Natural killer cell (primary cell): ENCODE measurements around the gene CADM1. TPM values are rescaled to one million over a fixed set of nuclear protein-coding genes. Genes with fewer than 3 reads are reported as not detected.

Source experiments
- ATAC-seq, 3 donors: fragments of 150-1000 bp in 2 of 3; fragments of 200-7000 bp in 1 of 3; cut with Tn5 transposase; 1 replicate in 1 of 3; 2 replicates in 2 of 3; pipeline ENCODE4 v1.10.0; 2021; ENCODE audit warnings: mild to moderate bottlenecking in 2 of 3, moderate library complexity in 2 of 3
- DNase-seq, 2 donors: peaks; one replicate each; pipeline versions ENCODE4 v3.0.0 to v3.0.0-alpha.2; 2013 to 2021; ENCODE audit warnings: mixed read lengths in 1 of 2
- H3K27ac ChIP-seq: one replicate; pipeline ENCODE4 v1.5.1; 2013; ENCODE audit warnings: mild to moderate bottlenecking, low read length
- H3K27me3 ChIP-seq: one replicate; pipeline ENCODE4 v1.6.1; 2013; ENCODE audit warnings: low read length; ENCODE audit not compliant: control insufficient read depth, insufficient read depth
- H3K36me3 ChIP-seq: one replicate; pipeline ENCODE4 v1.6.1; 2013; ENCODE audit warnings: low read length; ENCODE audit not compliant: control insufficient read depth, insufficient read depth
- H3K4me1 ChIP-seq: one replicate; pipeline ENCODE4 v1.6.1; 2013; ENCODE audit warnings: low read length; ENCODE audit not compliant: control insufficient read depth, insufficient read depth
- H3K4me3 ChIP-seq: one replicate; pipeline ENCODE4 v1.5.1; 2013; ENCODE audit warnings: low read length
- H3K9me3 ChIP-seq: one replicate; pipeline ENCODE4 v1.6.1; 2013; ENCODE audit warnings: low read length; ENCODE audit not compliant: control insufficient read depth, insufficient read depth
- H3K27ac Mint-ChIP-seq, 2 donors: one replicate each; pipeline ENCODE4 v1.8.0; 2022; ENCODE audit warnings: mild to moderate bottlenecking in 2 of 2, mixed read lengths in 2 of 2, moderate library complexity in 1 of 2
- H3K27me3 Mint-ChIP-seq, 2 donors: one replicate each; pipeline ENCODE4 v1.8.0; 2022; ENCODE audit warnings: low read depth in 2 of 2, mixed read lengths in 2 of 2
- H3K36me3 Mint-ChIP-seq: one replicate; pipeline ENCODE4 v1.8.0; 2022; ENCODE audit warnings: mixed read lengths
- H3K4me1 Mint-ChIP-seq, 2 donors: one replicate each; pipeline ENCODE4 v1.8.0; 2022; ENCODE audit warnings: mixed read lengths in 2 of 2
- H3K4me3 Mint-ChIP-seq: one replicate; pipeline ENCODE4 v1.8.0; 2022; ENCODE audit warnings: mild to moderate bottlenecking, moderate library complexity, mixed read lengths
- H3K9me3 Mint-ChIP-seq, 2 donors: one replicate each; pipeline ENCODE4 v1.8.0; 2022; ENCODE audit warnings: mixed read lengths in 2 of 2
- WGBS: methylation state at CpG from one replicate; pipeline ENCODE4 v1.1.7; 2013; ENCODE audit warnings: missing lambda C conversion rate; ENCODE audit not compliant: insufficient coverage; 5-methylcytosine and 5-hydroxymethylcytosine counted together
- intact Hi-C: fragments of 100-400 bp; cut with micrococcal nuclease; formaldehyde crosslinking; loops from one replicate; pipeline ENCODE4 v1.14.2; 2022
- total RNA-seq, 4 donors: library from RNA; stranded (reverse); fragments of 120-200 nt in 1 of 4; gene quantifications; one replicate each; pipeline versions ENCODE4 v1.2.3 to v1.2.4, GENCODE V29; 2013 to 2022
- TF ChIP-seq, protein P1 (sequence below): fragments of 200-600 bp; IDR thresholded peaks from one replicate; pipeline ENCODE4 v1.8.0; 2022; ENCODE audit warnings: antibody characterized with exemption

Gene CADM1
- total RNA-seq, 3 donors from 2014 or later (not counting 1 experiment from before 2014, with no cell fraction given), result 3.2 to 4.2 (median 3.9) TPM

DNA sequence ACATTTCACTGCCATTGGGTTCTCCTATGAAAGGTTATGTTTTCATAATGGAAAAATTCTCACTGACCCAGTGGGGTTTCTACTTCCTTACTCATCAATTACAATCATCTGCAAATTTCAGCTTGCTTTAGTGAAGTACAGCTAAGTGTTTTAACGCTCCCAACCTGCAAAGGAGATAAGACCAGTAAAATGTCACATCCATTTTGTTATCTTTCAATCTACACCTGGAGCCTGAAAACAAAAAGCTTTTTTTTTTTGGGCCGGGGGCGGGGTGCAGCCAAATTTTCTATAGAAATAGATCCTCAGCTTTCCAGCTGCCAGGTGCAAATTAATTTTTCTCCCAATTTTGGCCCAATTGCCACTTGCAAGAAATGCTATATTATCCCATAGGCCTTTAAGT lies 40.6 kb downstream of the CADM1 start:
- no peaks in the 10 kb centered on the region for H3K36me3 ChIP-seq
- ATAC-seq (no peak), DNase-seq (no peak)
- no peak overlapping the region for H3K4me3 Mint-ChIP-seq
- peaks cover 0 to 4% of the 10 kb centered on the region in 2 donors for H3K9me3 Mint-ChIP-seq
- no peak overlapping the region for H3K27ac ChIP-seq
- peaks cover 0 to 2% of the 10 kb centered on the region in 2 donors for H3K27me3 Mint-ChIP-seq
- no peaks in the 10 kb centered on the region for H3K36me3 Mint-ChIP-seq
- H3K4me1 Mint-ChIP-seq, result no peaks in the 10 kb centered on the region
- TF ChIP-seq, protein P1, sequence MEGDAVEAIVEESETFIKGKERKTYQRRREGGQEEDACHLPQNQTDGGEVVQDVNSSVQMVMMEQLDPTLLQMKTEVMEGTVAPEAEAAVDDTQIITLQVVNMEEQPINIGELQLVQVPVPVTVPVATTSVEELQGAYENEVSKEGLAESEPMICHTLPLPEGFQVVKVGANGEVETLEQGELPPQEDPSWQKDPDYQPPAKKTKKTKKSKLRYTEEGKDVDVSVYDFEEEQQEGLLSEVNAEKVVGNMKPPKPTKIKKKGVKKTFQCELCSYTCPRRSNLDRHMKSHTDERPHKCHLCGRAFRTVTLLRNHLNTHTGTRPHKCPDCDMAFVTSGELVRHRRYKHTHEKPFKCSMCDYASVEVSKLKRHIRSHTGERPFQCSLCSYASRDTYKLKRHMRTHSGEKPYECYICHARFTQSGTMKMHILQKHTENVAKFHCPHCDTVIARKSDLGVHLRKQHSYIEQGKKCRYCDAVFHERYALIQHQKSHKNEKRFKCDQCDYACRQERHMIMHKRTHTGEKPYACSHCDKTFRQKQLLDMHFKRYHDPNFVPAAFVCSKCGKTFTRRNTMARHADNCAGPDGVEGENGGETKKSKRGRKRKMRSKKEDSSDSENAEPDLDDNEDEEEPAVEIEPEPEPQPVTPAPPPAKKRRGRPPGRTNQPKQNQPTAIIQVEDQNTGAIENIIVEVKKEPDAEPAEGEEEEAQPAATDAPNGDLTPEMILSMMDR, result no peak
- H3K4me1 ChIP-seq, result no peaks in the 10 kb centered on the region
- H3K27ac Mint-ChIP-seq, result no peak overlapping the region
- H3K9me3 ChIP-seq, result no peaks in the 10 kb centered on the region
- intact Hi-C loops, result no loop called here
- no peaks in the 10 kb centered on the region for H3K27me3 ChIP-seq
- 77% methylated on average over 3 of the region's 3 CpGs for WGBS
- no peak overlapping the region for H3K4me3 ChIP-seq

DNA sequence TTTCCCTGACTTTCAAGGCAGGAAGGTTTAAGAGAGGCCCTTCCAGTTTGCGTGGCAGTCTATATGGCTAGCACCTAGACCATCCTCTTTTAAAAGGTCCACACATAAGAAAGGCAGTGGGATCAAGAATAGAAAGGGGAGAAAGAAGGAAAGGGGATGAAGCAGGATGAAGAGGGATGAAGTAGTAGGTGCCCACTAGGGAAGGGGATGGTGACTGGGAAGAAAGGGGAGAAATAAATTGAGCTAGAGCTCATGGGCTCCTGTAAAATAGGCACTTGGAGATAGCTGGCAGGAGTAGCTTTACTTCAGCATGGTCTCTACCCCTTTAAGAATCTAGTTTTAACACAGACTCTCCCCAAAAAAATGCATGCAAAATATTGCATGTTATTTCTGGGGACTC lies 41.5 kb downstream of the CADM1 start:
- TF ChIP-seq, protein P1, result no peak
- H3K4me1 ChIP-seq, result no peaks in the 10 kb centered on the region
- intact Hi-C loops, result no loop called here
- H3K4me1 Mint-ChIP-seq, result no peaks in the 10 kb centered on the region
- no peaks in the 10 kb centered on the region for H3K36me3 Mint-ChIP-seq
- DNase-seq (no peak), ATAC-seq (no peak)
- H3K27ac ChIP-seq, result no peak overlapping the region
- no peaks in the 10 kb centered on the region for H3K9me3 ChIP-seq
- 100% methylated on average over 1 of the region's 1 CpG for WGBS
- H3K9me3 Mint-ChIP-seq, result peaks cover 0 to 4% of the 10 kb centered on the region in 2 donors
- H3K36me3 ChIP-seq, result no peaks in the 10 kb centered on the region
- no peak overlapping the region for H3K4me3 ChIP-seq
- no peak overlapping the region for H3K4me3 Mint-ChIP-seq
- H3K27me3 ChIP-seq, result no peaks in the 10 kb centered on the region
- H3K27ac Mint-ChIP-seq, result no peak overlapping the region
- peaks cover 2 to 6% of the 10 kb centered on the region in 2 donors for H3K27me3 Mint-ChIP-seq

DNA sequence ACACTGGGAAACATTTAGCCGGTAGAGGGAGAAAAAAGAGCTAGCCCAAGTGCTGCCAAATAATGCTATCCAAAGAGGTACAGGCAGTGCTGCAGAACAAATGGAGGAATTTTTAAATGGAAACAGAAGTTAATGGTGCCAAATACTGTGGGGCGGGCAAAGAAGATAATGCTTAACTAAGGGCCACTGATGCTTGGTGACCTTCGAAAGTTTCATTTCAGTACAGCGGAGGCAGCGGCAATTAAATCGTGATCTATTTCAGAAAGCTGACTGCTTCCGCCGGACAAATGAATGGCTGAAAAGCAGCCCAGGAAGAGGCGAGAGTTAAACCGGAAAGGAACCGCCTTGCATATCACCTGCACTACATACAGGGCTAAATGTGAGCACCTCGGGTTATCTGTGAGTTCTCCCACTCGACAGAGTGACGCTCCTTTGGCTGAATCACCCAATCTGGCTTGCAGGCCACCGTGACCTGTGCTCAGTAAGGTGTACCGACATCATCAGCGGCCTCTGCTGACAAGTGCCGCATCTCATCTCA lies 42.1 kb downstream of the CADM1 start:
- peaks cover 2 to 8% of the 10 kb centered on the region in 2 donors for H3K27me3 Mint-ChIP-seq
- H3K27ac ChIP-seq, result no peak overlapping the region

More for the DNA sequence above, 42.1 kb downstream of the CADM1 start:
- Histone ChIP-seq H3K4me3 (no peak overlapping the region), H3K9me3 (no peaks in the 10 kb centered on the region), H3K4me1 (no peaks in the 10 kb centered on the region), H3K36me3 (no peaks in the 10 kb centered on the region), H3K27me3 (no peaks in the 10 kb centered on the region)
- H3K4me3 Mint-ChIP-seq, result no peak overlapping the region
- ATAC-seq (no peak), DNase-seq (no peak)
- no peaks in the 10 kb centered on the region for H3K36me3 Mint-ChIP-seq
- TF ChIP-seq, protein P1, result no peak
- H3K27ac Mint-ChIP-seq, result no peak overlapping the region
- peaks cover 0 to 4% of the 10 kb centered on the region in 2 donors for H3K9me3 Mint-ChIP-seq
- no peaks in the 10 kb centered on the region for H3K4me1 Mint-ChIP-seq
- intact Hi-C loops, result no loop called here
- WGBS, result 90% methylated on average over 18 of the region's 18 CpGs
